ENCODE results near the gene TMEM229B.

The TMEM229B gene

GRCh38 chr14:67429510-67430205, 58.9 kb downstream of the TMEM229B start:
- H3K27ac ChIP-seq = no peak overlapping the region
- no peak for DNase-seq (ENCODE audit: low read depth, low spot score)

GRCh38 chr14:67428501-67429031, 60.0 kb downstream of the TMEM229B start:
- H3K27ac ChIP-seq = no peak overlapping the region
- DNase-seq (ENCODE audit: low read depth, low spot score) = peak; percentile 36

GRCh38 chr14:67426983-67427606, 61.4 kb downstream of the TMEM229B start:
- DNase-seq (ENCODE audit: low read depth, low spot score) = no peak
- H3K27ac ChIP-seq = no peak overlapping the region

GRCh38 chr14:67426161-67426560, 62.4 kb downstream of the TMEM229B start:
- no peak overlapping the region for H3K27ac ChIP-seq
- DNase-seq (ENCODE audit: low read depth, low spot score) = no peak

- no peak for DNase-seq (ENCODE audit: low read depth, low spot score)
- H3K27ac ChIP-seq = no peak overlapping the region
Measured at GRCh38 chr14:67425608-67426007, 62.9 kb downstream of the TMEM229B start.

- no peak for DNase-seq (ENCODE audit: low read depth, low spot score)
- no peak overlapping the region for H3K27ac ChIP-seq
Measured at GRCh38 chr14:67424539-67424938, 64.0 kb downstream of the TMEM229B start.

- no peak for DNase-seq (ENCODE audit: low read depth, low spot score)
- no peak overlapping the region for H3K27ac ChIP-seq
Measured at GRCh38 chr14:67423424-67423823, 65.1 kb downstream of the TMEM229B start.

GRCh38 chr14:67421356-67422224, 66.9 kb downstream of the TMEM229B start:
- DNase-seq (ENCODE audit: low read depth, low spot score) = no peak
- H3K27ac ChIP-seq = no peak overlapping the region

All from epithelial cell of prostate (primary cell).